ENCODE data around the gene GAK. TPM values are rescaled to one million over a fixed set of nuclear protein-coding genes. Genes with fewer than 3 reads are reported as not detected.

The GAK gene
- total RNA-seq, 1 donor from 2014 or later: 72.1 TPM

DNA sequence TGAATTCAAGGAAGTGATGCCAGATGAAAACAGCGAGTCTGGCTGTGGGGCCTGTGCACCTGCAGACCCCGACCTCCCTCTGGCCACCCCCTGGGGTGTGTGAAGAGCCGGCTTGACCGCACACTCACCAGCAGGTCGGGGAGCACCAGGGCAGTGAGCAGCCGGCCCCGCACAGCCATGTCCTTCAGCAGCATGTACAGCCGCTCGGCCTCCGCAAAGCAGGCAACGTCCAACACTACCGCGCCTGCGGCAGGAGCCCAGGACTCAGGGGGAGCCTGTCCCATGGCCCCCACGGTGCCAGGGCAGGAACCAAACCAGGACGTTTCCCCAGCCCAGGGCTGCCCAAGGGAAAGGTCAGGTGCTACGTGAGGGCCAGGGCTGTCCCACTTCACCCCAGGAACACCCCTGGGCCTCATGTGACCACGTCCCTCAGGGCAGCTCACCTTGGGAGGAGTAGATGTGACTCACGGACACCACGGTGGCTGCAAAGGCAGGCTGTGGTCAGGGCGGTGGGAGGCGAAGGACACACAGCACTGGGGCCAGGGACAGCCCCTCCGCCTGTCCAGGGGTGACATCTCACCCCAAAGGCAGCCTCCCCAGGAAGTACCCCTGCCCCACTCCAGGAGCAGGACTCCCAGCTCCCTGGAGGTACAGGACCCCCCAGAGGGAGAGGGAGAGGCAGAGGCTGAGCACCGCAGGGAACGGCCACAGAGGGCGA is 33.1 kb upstream of the GAK start:
- no peak for ATAC-seq
- no peak for DNase-seq (ENCODE audit: low spot score)

- DNase-seq (ENCODE audit: low spot score): no peak
- ATAC-seq: no peak
Observed at GRCh38 chr4:964346-965025, 32.4 kb upstream of the GAK start.

- DNase-seq (ENCODE audit: low spot score): no peak
- ATAC-seq: no peak
Observed at GRCh38 chr4:963276-964225, 31.4 kb upstream of the GAK start.

DNA sequence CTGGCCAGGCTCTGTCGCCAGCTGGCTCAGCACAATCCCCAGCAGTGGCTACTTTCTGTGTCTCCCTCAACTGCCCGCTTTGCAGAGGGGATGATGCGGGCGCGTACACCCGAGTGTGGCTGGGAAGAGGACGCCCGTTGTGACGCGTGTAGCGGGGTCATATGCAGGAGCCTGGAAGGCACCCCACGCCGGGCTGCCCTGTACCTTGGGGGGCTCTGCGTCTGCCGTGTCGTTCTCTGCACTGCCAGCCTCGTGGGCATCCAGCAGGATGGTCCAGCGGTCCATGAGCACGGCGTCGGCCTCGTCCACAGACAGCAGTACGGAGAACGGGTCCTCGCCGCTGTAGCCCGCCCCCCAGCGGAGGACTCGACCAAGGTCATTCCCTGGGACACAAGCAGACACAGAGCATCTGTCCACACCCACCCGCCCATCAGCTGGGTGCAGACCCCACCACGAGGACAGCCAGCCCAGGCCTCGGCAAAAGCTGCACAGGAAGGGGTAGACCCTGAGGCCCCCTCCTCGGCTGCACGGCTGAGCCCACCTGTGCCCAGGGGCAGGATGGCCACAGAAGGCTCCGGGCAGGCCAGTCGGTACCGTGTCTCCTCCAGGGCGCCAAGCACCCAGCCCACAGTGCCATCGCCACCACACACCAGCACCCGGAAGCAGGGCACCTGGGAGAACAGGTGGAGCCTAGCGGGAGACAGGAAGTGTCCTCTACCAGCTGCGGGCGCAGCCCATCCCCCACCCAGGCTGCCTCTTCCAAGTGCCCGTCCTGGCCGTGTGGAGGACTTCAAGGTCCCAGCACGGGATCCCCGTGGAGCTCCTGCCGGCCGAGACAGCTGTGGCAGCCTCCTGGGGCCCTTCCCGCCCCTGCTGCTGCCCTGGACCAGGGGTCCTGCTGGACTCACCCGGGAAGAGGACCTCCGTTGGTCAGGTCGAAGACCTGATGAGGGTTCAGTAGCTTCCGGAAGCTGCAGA is 30.4 kb upstream of the GAK start:
- DNase-seq (ENCODE audit: low spot score): no peak
- ATAC-seq: no peak

DNA sequence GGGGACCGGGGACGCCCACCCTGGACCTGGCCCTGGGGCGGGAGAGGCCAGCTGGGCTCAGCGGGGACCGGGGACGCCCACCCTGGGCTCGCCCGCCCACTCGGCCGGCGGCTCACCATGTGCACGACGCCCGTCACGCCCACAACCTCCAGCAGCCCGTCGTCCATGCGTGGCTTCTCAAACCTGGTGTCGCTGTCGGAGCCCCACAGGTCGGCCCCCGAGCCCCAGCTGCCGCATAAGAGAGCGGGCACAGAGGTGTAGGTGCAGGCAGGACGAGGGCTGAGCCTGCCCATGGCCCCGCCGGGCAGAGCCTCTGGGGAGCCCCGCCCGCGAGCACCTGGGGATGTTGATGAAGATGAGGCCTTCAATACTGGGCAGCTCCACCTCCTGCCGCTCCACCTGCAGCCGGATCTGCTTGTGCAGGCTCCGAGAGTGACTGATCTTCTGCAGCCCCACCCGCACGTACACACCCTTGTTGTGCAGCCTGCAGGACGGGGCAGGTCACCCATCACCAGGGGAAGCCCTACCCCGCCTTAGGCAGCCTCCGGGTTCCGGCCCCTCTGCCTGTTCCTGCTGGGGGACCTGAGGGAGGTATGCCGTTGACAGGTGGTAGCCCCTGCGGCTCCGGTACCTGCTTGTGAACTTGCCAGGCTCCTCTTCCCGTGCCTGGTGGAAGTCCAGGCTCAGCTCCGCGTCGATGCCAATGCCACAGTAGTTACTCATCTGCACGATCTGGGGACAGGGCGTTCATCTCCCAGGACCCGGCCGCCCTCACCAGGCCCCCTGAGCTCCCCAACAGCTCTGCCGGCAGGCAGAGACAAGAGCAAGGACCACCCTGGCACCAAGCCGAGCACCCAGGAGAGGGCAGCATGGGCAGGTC is 29.5 kb upstream of the GAK start:
- DNase-seq (ENCODE audit: low spot score): no peak
- ATAC-seq: no peak

- DNase-seq (ENCODE audit: low spot score) (no peak), ATAC-seq (peak; percentile 4)
Observed at GRCh38 chr4:960636-961350, 28.7 kb upstream of the GAK start.

GRCh38 chr4:960140-960635 is 28.1 kb upstream of the GAK start:
- no peak for DNase-seq (ENCODE audit: low spot score)
- peak; percentile 3 for ATAC-seq

- DNase-seq (ENCODE audit: low spot score): no peak
- peak; percentile 6 for ATAC-seq
Observed at GRCh38 chr4:959338-960139, 27.4 kb upstream of the GAK start.

DNA sequence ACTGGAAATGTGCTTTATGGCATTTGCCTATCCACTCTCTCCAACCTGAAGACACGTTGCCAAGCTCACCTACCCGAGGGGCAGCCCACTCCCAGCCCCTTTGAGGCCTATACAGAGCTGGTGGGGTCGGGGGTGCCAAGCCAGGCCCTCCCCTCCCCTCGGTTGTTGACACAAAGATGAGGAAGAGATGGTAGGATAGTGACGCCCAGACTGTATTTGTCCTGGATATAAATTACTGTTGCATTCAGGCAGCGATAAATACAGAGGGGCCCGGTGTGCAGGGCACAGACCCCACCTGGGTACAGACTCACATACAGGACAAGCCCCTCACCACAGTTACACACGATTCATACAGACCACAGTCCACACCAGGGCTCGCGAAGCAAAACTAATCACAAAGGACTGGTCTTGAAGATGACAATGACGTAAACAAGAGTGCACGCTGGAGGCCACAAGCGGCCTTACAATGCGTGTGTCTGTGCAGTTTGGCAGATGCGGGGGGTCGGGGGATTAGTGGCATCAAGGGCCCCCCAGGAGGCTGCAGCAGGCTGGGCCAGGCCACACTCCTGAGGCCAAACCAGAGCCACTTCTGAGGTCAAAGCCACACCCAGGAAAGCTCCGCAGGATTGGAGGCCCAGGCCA is 26.7 kb upstream of the GAK start:
- DNase-seq (ENCODE audit: low spot score) (no peak), ATAC-seq (no peak)

- ATAC-seq: no peak
- no peak for DNase-seq (ENCODE audit: low spot score)
Observed at GRCh38 chr4:958314-958665, 26.2 kb upstream of the GAK start.

DNA sequence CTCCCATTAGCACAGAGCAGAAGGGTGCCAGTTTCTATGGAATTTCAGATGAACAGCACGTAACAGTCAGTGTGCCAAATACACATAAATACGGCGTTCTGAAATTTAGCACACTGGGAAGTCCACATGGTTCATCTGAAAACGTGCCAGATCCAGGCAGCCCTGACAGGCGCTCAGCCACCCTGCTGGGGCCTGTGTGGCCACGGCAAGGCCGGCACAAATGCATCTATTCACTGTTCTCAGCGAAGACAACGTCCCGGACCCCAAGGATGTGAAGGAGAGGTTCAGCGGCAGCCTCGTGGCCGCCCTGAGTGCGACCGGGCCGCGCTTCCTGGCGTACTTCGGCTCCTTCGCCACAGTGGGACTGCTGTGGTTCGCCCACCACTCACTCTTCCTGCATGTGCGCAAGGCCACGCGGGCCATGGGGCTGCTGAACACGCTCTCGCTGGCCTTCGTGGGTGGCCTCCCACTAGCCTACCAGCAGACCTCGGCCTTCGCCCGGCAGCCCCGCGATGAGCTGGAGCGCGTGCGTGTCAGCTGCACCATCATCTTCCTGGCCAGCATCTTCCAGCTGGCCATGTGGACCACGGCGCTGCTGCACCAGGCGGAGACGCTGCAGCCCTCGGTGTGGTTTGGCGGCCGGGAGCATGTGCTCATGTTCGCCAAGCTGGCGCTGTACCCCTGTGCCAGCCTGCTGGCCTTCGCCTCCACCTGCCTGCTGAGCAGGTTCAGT is 25.6 kb upstream of the GAK start:
- DNase-seq (ENCODE audit: low spot score) (no peak), ATAC-seq (no peak)

DNA sequence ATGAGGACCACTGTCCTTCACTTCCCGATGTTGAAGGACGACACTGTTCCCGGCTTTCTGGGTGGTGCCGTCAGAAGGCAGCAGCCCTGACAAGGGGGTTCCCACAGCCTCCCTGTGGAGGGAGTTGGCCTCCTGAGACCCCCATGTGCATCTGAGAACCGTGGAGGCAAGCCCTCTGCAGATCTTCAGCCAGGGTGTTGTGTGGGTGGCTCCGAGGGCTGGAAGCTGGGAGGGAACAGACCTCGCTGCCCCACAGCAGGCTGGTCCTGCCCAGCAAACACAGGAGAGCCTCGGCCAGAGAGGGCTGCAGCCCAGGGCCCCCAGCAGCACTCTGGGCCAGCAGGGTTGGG is 25.1 kb upstream of the GAK start:
- DNase-seq (ENCODE audit: low spot score) (no peak), ATAC-seq (no peak)

- ATAC-seq (no peak), DNase-seq (ENCODE audit: low spot score) (no peak)
Observed at GRCh38 chr4:956531-957230, 24.6 kb upstream of the GAK start.

DNA sequence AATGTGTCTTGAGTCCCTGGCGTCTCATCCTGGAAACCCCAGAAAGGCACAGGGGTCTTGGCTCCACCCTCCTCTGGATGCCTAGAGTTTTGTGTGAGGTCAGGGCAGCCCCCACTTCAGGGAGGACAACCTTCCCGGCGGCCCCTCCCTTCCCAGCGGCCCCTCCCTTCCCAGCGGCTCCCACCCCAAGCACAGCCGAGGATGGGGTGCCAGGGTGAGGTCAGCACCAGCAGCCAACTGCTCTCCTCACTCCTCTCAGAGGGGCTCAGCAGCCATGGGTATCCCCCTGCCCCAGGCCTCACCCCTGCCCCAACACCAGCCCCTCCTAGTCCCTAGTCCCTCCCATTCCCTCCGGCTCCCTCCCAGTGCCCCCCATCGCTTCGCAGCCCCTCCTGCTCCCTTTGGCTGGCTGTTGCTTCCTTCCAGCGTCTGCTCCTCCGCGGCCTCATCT is 23.8 kb upstream of the GAK start:
- no peak for DNase-seq (ENCODE audit: low spot score)
- ATAC-seq: no peak

DNA sequence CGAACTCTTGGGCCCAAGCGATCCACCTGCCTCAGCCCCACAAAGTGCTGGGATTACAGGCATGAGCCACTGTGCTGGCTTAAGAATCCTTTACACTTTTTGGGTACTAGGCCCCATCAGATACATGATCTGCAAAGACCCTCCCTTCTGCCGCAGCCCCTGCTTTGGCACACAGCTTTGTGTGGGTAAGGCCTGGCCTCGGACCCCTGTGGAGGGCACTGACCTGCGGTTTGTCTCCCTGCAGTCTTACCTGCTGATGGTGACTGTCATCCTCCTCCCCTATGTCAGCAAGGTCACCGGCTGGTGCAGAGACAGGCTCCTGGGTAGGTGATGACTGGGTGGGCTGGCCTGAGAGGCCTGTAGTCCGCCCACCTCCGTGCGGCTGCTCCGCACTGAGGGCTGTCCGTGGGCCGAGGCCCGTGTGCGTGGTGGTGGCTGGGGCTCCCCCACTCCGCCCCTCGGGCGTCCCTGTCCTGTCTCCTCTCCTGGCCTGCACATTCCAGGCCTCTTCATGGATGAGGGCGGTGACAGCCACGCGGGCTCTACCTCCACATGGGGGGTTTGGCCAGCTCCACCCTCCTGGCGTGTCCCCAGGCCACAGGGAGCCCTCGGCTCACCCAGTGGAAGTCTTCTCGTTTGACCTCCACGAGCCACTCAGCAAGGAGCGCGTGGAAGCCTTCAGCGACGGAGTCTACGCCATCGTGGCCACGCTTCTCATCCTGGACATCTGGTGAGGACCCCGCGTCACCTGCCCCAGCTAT is 23.2 kb upstream of the GAK start:
- no peak for DNase-seq (ENCODE audit: low spot score)
- no peak for ATAC-seq

Data from left lobe of liver (tissue), 2 donors.